WI38 (cell line): ENCODE data around the gene TM9SF1.

Experiments used
- H3K4me3 ChIP-seq: 2 replicates; pipeline ENCODE4 v1.5.1; 2011; ENCODE audit warnings: low read depth, mild to moderate bottlenecking, control low read depth, low read length
- TF ChIP-seq, protein P1 (sequence below): IDR thresholded peaks from 2 replicates; pipeline ENCODE4 v1.5.1; 2012; ENCODE audit warnings: low read depth, mild to moderate bottlenecking, control low read depth, low read length

Gene TM9SF1

DNA sequence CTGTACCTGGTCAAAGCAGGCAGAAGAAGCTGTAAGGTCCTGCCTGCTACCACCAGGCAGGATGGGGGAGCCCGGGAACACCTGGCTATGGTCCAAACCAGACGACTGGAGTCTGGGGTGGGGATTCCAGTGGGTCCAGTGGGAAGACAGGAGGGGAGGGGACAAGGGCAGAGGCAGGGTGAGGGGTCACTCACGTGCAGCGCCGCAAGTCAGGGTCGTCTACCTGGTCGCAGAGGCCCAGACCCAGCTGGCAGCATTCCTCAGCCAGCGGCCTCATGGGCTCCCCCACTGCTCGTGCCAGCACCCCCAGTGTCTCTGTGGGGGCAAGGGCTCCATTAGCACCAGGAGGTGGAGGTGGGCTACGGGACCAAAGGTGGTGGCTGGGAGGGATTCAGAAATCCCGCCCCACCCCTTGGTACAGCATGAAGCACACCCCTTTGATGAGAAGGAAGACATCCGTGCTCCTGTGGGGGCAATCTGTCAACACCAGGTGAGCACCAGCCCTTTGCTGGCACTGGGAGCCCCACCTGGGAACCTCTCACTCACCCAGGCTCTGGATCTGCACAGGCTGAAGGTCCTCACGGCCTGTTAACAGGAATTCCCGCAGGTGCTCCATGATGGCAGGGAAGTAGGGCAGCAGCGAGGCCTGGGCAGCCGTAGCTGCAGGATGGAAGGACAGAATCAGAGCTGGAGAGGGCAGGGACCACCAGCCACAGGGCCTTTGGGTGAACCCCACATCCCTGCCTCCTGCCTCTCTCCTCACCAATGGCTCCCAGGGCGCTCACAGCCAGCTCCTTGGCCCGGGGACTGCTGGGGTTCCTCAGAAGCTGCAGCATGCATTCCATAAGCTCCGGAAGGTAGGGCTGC, 10.9 kb downstream of the TM9SF1 start:
- H3K4me3 ChIP-seq: no peak overlapping the region
- TF ChIP-seq, protein P1, sequence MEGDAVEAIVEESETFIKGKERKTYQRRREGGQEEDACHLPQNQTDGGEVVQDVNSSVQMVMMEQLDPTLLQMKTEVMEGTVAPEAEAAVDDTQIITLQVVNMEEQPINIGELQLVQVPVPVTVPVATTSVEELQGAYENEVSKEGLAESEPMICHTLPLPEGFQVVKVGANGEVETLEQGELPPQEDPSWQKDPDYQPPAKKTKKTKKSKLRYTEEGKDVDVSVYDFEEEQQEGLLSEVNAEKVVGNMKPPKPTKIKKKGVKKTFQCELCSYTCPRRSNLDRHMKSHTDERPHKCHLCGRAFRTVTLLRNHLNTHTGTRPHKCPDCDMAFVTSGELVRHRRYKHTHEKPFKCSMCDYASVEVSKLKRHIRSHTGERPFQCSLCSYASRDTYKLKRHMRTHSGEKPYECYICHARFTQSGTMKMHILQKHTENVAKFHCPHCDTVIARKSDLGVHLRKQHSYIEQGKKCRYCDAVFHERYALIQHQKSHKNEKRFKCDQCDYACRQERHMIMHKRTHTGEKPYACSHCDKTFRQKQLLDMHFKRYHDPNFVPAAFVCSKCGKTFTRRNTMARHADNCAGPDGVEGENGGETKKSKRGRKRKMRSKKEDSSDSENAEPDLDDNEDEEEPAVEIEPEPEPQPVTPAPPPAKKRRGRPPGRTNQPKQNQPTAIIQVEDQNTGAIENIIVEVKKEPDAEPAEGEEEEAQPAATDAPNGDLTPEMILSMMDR: no peak

DNA sequence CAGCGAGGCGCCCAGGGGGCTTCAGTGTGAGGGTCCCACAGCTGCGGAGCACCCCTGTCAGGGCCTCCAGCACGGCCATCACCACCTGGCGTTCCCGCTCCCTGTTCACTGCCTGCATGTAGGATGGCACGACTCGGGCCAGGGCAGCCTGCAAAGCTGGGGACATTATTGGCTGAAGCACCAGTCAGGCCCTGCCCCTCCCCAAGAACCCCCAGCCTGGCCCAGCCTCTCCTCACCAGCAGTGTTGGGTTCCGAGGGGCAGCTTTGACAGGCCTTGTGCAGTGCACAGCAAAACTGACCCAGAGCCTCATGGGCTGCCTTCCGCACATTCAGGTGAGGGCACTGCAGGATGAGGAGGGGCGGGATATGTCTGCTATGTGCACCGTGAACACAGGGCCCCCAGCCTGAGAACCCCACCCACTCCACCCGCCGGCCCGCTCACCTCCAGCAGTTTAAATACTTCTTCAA, 12.2 kb downstream of the TM9SF1 start:
- TF ChIP-seq, protein P1: no peak
- H3K4me3 ChIP-seq: no peak overlapping the region

DNA sequence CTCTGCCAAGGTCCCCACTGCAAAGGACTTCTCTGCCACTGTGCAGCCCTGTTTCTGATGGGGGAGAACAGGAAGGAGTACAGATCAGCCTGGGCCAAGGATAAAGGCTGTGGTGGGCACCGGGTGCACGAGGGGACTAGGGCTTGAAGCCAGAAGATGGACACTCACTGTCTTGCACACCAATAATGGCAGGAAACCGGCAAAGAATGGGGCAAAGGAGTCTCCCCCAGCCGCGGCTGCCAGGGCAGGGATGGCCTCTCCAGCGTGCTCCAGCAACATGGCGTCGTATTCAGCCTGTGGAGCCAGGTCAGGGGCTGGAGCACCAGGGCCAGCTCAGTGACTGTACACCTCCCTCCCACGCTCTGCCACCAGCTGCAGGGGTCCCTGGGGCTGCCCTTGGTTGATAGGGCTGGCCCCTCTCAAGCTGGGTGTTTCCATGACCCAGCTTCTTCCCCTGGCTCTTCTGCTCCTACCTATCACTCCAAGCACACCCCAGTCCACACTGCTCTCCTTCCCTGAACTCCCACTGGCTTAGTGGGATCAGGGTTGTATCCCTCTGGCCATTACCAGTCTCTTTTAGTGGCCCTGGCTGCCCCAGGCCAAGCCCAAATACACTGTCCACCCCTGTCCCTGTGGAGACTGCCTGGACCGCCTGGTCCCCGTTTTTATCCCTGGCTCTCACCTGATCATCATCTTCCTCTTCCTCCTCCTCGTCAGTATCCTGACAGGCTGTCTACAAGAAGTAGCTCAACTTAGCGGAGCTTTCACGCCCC, 12.9 kb downstream of the TM9SF1 start:
- TF ChIP-seq, protein P1: no peak
- H3K4me3 ChIP-seq: no peak overlapping the region

DNA sequence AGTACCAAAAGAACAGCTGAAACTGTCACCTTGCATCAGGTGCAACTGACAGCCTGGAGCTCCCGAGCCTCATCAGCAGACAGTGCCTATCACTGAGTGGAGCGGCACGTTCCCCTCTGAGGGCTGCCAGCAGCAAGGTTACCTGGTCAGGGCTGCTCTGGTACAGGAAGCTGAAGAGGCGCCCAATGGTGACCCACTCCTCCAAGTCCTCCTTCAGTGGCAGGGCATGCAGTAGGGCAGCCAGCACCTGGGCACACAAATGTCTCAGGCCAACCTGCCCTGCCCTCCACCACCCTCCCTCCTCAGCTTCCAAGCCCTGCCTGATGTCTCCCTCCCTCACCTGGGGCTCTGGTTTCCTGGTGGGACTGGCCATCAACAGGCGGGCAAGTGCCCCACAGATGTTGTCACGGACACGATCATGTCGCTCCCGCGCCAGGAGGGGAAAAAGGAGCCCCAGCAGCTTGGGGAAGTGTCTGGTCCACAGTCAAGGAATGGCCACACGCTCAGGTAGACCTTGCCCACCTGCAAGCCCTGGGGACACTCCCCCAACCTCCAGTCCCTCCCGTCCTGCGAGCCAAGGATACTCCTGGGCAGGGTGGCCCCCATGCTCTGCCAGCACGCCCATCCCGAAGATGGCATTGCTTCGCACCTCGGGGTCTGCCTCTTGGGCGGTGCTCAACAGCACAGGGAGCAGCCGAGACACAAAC, 13.7 kb downstream of the TM9SF1 start:
- no peak overlapping the region for H3K4me3 ChIP-seq
- TF ChIP-seq, protein P1: no peak

DNA sequence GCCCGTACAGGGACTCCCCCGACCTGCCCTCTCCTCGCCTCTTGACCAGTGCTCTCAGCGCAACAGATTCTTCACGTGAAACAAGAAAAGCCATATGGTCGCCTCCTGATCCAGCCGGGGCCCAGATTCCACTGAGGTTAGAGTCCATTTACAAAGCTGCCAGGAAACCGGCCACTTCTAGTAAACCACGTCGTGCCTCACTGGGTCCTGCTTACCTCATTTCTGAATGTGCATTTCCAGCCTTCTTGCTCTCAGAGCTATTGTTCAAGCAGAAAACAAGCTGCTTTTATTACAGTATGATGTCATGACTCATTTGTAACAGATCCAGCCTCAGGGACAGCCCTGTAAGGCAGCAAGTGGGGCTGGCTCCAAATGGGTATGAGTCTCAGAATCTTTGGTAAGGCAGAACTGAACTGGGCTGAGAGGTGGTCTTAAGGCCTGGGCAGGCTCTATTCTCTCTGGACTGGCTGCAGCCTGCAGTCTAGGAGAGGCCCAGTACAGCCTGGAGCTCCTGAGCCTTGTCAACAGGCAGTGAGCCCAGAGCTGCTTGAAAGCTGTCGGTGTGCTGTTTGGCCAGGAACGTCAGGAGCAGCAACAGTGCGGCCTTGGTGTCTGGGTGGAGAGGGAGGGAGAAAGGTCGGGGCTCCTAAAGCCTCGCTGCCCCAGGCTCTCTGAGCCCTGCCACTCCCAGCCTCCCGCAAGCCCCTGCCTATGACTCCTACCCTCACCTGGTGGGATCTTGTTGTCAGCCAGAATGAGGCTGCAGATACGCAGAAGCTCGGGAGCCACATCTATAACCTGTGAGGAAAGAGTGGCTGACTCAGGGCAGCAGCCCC, 15.1 kb downstream of the TM9SF1 start:
- TF ChIP-seq, protein P1: no peak

DNA sequence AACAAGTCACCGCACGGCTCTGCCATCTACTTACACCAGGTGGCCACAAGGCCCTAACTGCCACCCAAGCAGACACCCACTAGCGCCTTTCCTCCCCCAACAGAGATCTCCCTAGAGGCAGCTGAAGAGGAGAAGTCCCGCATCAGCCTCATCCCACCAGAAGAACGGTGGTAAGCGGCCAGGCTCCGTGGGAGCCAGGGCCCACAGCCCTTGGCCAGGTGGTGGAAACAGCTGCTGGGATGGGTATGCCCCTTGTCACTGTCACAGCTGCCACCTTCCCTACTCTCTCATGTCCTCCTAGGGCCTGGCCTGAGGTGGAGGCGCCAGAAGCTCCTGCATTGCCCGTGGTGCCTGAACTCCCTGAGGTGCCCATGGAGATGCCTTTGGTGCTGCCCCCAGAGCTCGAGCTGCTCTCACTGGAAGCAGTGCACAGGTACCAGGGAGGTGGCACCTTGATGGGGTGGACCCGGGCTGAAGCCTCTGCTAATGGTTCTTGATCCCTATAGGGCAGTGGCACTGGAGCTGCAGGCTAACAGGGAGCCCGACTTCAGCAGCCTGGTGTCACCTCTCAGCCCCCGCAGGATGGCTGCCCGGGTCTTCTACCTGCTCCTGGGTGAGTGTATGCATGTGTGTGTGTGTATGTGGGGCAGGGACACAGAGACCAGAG, 15.8 kb downstream of the TM9SF1 start:
- TF ChIP-seq, protein P1: no peak
- no peak overlapping the region for H3K4me3 ChIP-seq

More for the DNA sequence above, 15.1 kb downstream of the TM9SF1 start:
- no peak overlapping the region for H3K4me3 ChIP-seq
